ENCODE measurements around the gene YJU2.
A peak's percentile ranks its signal among the peaks of the same experiment; 100 is the strongest.

YJU2 gene

GRCh38 chr19:4267101-4267900 lies 20.4 kb downstream of the YJU2 start:
- Histone ChIP-seq H3K4me2 (ENCODE audit: low read depth, low read length) (no peak overlapping the region), H3K4me1 (ENCODE audit: low read length) (no peaks in the 10 kb centered on the region), H3K9me3 (replicated peaks; ENCODE audit: insufficient read depth, low read length) (no peaks in the 10 kb centered on the region), H3K9me2 (replicated peaks; ENCODE audit: insufficient read depth, low read length) (no peaks in the 10 kb centered on the region), H3F3A (ENCODE audit: insufficient read depth, low read length) (no peaks in the 10 kb centered on the region), H4K20me1 (ENCODE audit: insufficient read depth, low read length) (no peaks in the 10 kb centered on the region), H3K4me3 (ENCODE audit: low read length) (no peak overlapping the region), H3K27ac (ENCODE audit: low read length) (no peak overlapping the region), H3K36me3 (replicated peaks; ENCODE audit: insufficient read depth, low read length) (0 out of 2 replicates have a peak, but pooled peaks cover 5% of the 10 kb centered on the region), H3K79me2 (ENCODE audit: low read length) (no peaks in the 10 kb centered on the region), H2AFZ (ENCODE audit: low read length) (no peak overlapping the region), H3K27me3 (replicated peaks; ENCODE audit: insufficient read depth, low read length) (no peaks in the 10 kb centered on the region), H3K9ac (ENCODE audit: low read length) (no peak overlapping the region)
- TF ChIP-seq CTCF (IDR thresholded peaks at IDR 0.05; ENCODE audit: low read length): peak; percentile 78
- no peak for TF ChIP-seq EZH2phosphoT487 (IDR thresholded peaks at IDR 0.05; ENCODE audit: low read length)
- peak; percentile 64 for DNase-seq

- no peak for TF ChIP-seq EZH2 (optimal IDR thresholded peaks at IDR 0.05; ENCODE audit: low read depth, low read length)
- TF ChIP-seq CTCF (IDR thresholded peaks at IDR 0.05; ENCODE audit: low read length): no peak
- TF ChIP-seq EZH2phosphoT487 (IDR thresholded peaks at IDR 0.05; ENCODE audit: low read length): no peak
- Histone ChIP-seq H3K36me3 (replicated peaks; ENCODE audit: insufficient read depth, low read length) (0 out of 2 replicates have a peak, but pooled peaks cover 5% of the 10 kb centered on the region), H3K27me3 (replicated peaks; ENCODE audit: insufficient read depth, low read length) (no peaks in the 10 kb centered on the region), H3K4me1 (ENCODE audit: low read length) (no peaks in the 10 kb centered on the region), H3F3A (ENCODE audit: insufficient read depth, low read length) (no peaks in the 10 kb centered on the region), H3K4me2 (ENCODE audit: low read depth, low read length) (no peak overlapping the region), H3K9ac (ENCODE audit: low read length) (no peak overlapping the region), H3K4me3 (ENCODE audit: low read length) (no peak overlapping the region), H4K20me1 (ENCODE audit: insufficient read depth, low read length) (no peaks in the 10 kb centered on the region), H3K9me2 (replicated peaks; ENCODE audit: insufficient read depth, low read length) (no peaks in the 10 kb centered on the region), H3K79me2 (ENCODE audit: low read length) (no peaks in the 10 kb centered on the region), H2AFZ (ENCODE audit: low read length) (no peak overlapping the region), H3K27ac (ENCODE audit: low read length) (no peak overlapping the region), H3K9me3 (replicated peaks; ENCODE audit: insufficient read depth, low read length) (no peaks in the 10 kb centered on the region)
- DNase-seq: no peak
Observed at GRCh38 chr19:4267901-4268815, 21.3 kb downstream of the YJU2 start.

- TF ChIP-seq CTCF (IDR thresholded peaks at IDR 0.05; ENCODE audit: low read length) (no peak), EZH2 (optimal IDR thresholded peaks at IDR 0.05; ENCODE audit: low read depth, low read length) (no peak), EZH2phosphoT487 (IDR thresholded peaks at IDR 0.05; ENCODE audit: low read length) (no peak)
- Histone ChIP-seq H3K9ac (ENCODE audit: low read length) (no peak overlapping the region), H4K20me1 (ENCODE audit: insufficient read depth, low read length) (no peaks in the 10 kb centered on the region), H3F3A (ENCODE audit: insufficient read depth, low read length) (no peaks in the 10 kb centered on the region), H3K4me3 (ENCODE audit: low read length) (no peak overlapping the region), H3K9me2 (replicated peaks; ENCODE audit: insufficient read depth, low read length) (no peaks in the 10 kb centered on the region), H3K36me3 (replicated peaks; ENCODE audit: insufficient read depth, low read length) (0 out of 2 replicates have a peak, but pooled peaks cover 5% of the 10 kb centered on the region), H3K79me2 (ENCODE audit: low read length) (no peaks in the 10 kb centered on the region), H3K4me2 (ENCODE audit: low read depth, low read length) (no peak overlapping the region), H2AFZ (ENCODE audit: low read length) (no peak overlapping the region), H3K4me1 (ENCODE audit: low read length) (no peaks in the 10 kb centered on the region), H3K9me3 (replicated peaks; ENCODE audit: insufficient read depth, low read length) (no peaks in the 10 kb centered on the region), H3K27me3 (replicated peaks; ENCODE audit: insufficient read depth, low read length) (no peaks in the 10 kb centered on the region), H3K27ac (ENCODE audit: low read length) (no peak overlapping the region)
- DNase-seq: no peak
Observed at GRCh38 chr19:4268816-4269430, 22.0 kb downstream of the YJU2 start.
